HepG2 (cell line): ENCODE results near the gene SRCIN1. TPM values are rescaled to one million over a fixed set of nuclear protein-coding genes. Genes with fewer than 3 reads are reported as not detected.

Experiments used
- ARID3A ChIP-seq: IDR thresholded peaks from 2 replicates; pipeline ENCODE4 v1.6.1; 2012; ENCODE audit warnings: low read depth, low read length, improper control_type of control experiment
- HNF1B ChIP-seq: sonication (generic); formaldehyde crosslinking; IDR thresholded peaks from 2 replicates; pipeline ENCODE4 v1.5.1; 2020; ENCODE audit warnings: mild to moderate bottlenecking, moderate library complexity, missing genetic modification reagents
- JARID2 ChIP-seq: sonication (generic); formaldehyde crosslinking; IDR thresholded peaks from 2 replicates; pipeline ENCODE4 v1.8.1; 2023; ENCODE audit warnings: missing genetic modification reagents, inconsistent platforms; ENCODE audit not compliant: insufficient replicate concordance
- KDM5A ChIP-seq: fragments of 200-600 bp; sonication (generic); IDR thresholded peaks from 2 replicates; pipeline ENCODE4 v1.7.0; 2018; ENCODE audit warnings: antibody characterized with exemption, mild to moderate bottlenecking, low read length, borderline replicate concordance
- MAFF ChIP-seq: IDR thresholded peaks from 2 replicates; pipeline ENCODE4 v1.6.1; 2011; ENCODE audit warnings: low read depth, low read length, improper control_type of control experiment
- MLLT10 ChIP-seq: sonication (generic); formaldehyde crosslinking; IDR thresholded peaks from 2 replicates; pipeline ENCODE4 v1.4.0; 2020; ENCODE audit warnings: missing genetic modification reagents
- NONO ChIP-seq, 2 experiments: fragments of 450-650 bp in 1 of 2; sonication (generic) in 1 of 2; formaldehyde crosslinking in 1 of 2; IDR thresholded peaks in 1 of 2; conservative IDR thresholded peaks in 1 of 2; 2 replicates each; pipeline versions ENCODE4 v1.6.1 to v1.8.0; 2017 to 2022; ENCODE audit warnings: mild to moderate bottlenecking in 1 of 2, missing genetic modification reagents in 1 of 2, moderate library complexity in 1 of 2
- REXO4 ChIP-seq: sonication (generic); formaldehyde crosslinking; IDR thresholded peaks from 2 replicates; pipeline ENCODE4 v1.8.0; 2022; ENCODE audit warnings: missing genetic modification reagents, mild to moderate bottlenecking, borderline replicate concordance
- STAT6 ChIP-seq: sonication (generic); formaldehyde crosslinking; IDR thresholded peaks from 2 replicates; pipeline ENCODE4 v1.4.0; 2020; ENCODE audit warnings: missing genetic modification reagents, mild to moderate bottlenecking, borderline replicate concordance
- THAP7 ChIP-seq: sonication (generic); formaldehyde crosslinking; IDR thresholded peaks from 2 replicates; pipeline ENCODE4 v1.8.1; 2023; ENCODE audit warnings: mild to moderate bottlenecking, missing genetic modification reagents
- ZBTB26 ChIP-seq: IDR thresholded peaks from 2 replicates; pipeline ENCODE4 v1.6.1; 2016; ENCODE audit warnings: missing compliant biosample characterization, missing genetic modification reagents, borderline replicate concordance
- ZFP90 ChIP-seq: sonication (generic); formaldehyde crosslinking; IDR thresholded peaks from 2 replicates; pipeline ENCODE4 v1.8.0; 2022; ENCODE audit warnings: missing genetic modification reagents, mild to moderate bottlenecking, inconsistent platforms, borderline replicate concordance
- ZGPAT ChIP-seq: IDR thresholded peaks from 2 replicates; pipeline ENCODE4 v1.6.1; 2016; ENCODE audit warnings: mild to moderate bottlenecking
- ZNF569 ChIP-seq: sonication (generic); formaldehyde crosslinking; IDR thresholded peaks from 2 replicates; pipeline ENCODE4 v1.5.0; 2020; ENCODE audit warnings: mild to moderate bottlenecking, missing genetic modification reagents, moderate library complexity, borderline replicate concordance
- ZNF629 ChIP-seq: sonication (generic); formaldehyde crosslinking; conservative IDR thresholded peaks from 2 replicates; pipeline ENCODE4 v1.5.0; 2020; ENCODE audit warnings: missing genetic modification reagents
- ZNF678 ChIP-seq: sonication (generic); formaldehyde crosslinking; IDR thresholded peaks from 2 replicates; pipeline ENCODE4 v1.4.0; 2020; ENCODE audit warnings: mild to moderate bottlenecking, missing genetic modification reagents
- ZNF841 ChIP-seq: sonication (generic); formaldehyde crosslinking; IDR thresholded peaks from 2 replicates; pipeline ENCODE4 v1.8.1; 2023; ENCODE audit warnings: missing genetic modification reagents, borderline replicate concordance
- polyA plus RNA-seq, 8 experiments: library from polyadenylated mRNA; depleted of rRNA in 3 of 8; stranded (reverse) in 7 of 8; unstranded in 1 of 8; fragments of >200 nt; fragmentation: Illumina TruSeq in 4 of 8; extraction: Trizol in 4 of 8; gene quantifications; 2 replicates each; pipeline versions ENCODE4 v1.2.1 to v1.2.3, GENCODE V29; 2011 to 2016; ENCODE audit warnings: low read depth in 4 of 8, missing spikeins in 1 of 8, mixed read lengths in 1 of 8; ENCODE audit not compliant: insufficient read depth in 1 of 8
- total RNA-seq, 5 experiments: library from RNA; depleted of rRNA; stranded (reverse); fragments of >200 nt; fragmentation: Illumina TruSeq; extraction: Trizol; gene quantifications; 2 replicates each; pipeline ENCODE4 v1.2.3, GENCODE V29; 2016; ENCODE audit warnings: low read depth in 1 of 5

Gene SRCIN1
- total and polyA plus RNA-seq, 2 of the 13 experiments (the other 11 are each of a cell fraction or from before 2014, with no cell fraction given) = 1.2 to 9.6 TPM

GRCh38 chr17:38559051-38559879, 46.5 kb downstream of the SRCIN1 start (continued):
- TF ChIP-seq HNF1B = peak; percentile 66; the same call in 1 of the 2 replicates
- no peak for TF ChIP-seq KDM5A
- TF ChIP-seq ZNF629 (CRISPR knock-in tag) = 0 out of 2 replicates have a peak, but pooled peaks have one; percentile 17
- TF ChIP-seq ZGPAT = peak; percentile 61; the same call in 1 of the 2 replicates
- no peak for TF ChIP-seq MLLT10
- TF ChIP-seq ZNF841 = no peak
- no peak for TF ChIP-seq ZNF678
- TF ChIP-seq ZNF569 (CRISPR knock-in tag) = no peak
- no peak for TF ChIP-seq JARID2
- peak; percentile 27; the same call in 1 of the 2 replicates for TF ChIP-seq MAFF
- no peak for TF ChIP-seq NONO (IDR thresholded peaks at IDR 0.05)
- no peak; the same call in 1 of the 2 replicates for TF ChIP-seq NONO (CRISPR knock-in tag; conservative IDR thresholded peaks at IDR 0.05)
- TF ChIP-seq ZFP90 = peak; percentile 39; the same call in 1 of the 2 replicates
- TF ChIP-seq ZBTB26 (CRISPR knock-in tag) = no peak
- no peak for TF ChIP-seq STAT6 (CRISPR knock-in tag)
- TF ChIP-seq THAP7 (CRISPR knock-in tag) = no peak
- TF ChIP-seq ARID3A = no peak
- no peak for TF ChIP-seq REXO4 (CRISPR knock-in tag)
